Measurements from ENCODE around the gene NBEA. TPM values are rescaled to one million over a fixed set of nuclear protein-coding genes. Genes with fewer than 3 reads are reported as not detected.

NBEA gene
- total and polyA plus RNA-seq, 8 donors, result 5.9 to 14.1 (median 11.3) TPM

GRCh38 chr13:35567406-35567980, 625.4 kb downstream of the NBEA start:
- H3K27ac ChIP-seq, result no peak overlapping the region
- H3K9me3 ChIP-seq, result no peaks in the 10 kb centered on the region
- ATAC-seq, result no peak
- H3K4me1 ChIP-seq, result no peaks in the 10 kb centered on the region
- no peaks in the 10 kb centered on the region for H3K27me3 ChIP-seq
- DNase-seq, result peak in 1 of 4 donors; percentile 9
- intact Hi-C loops (cut with DNase I), result no loop called here
- no peak for TF ChIP-seq CTCF (IDR thresholded peaks at IDR 0.05)
- H3K36me3 ChIP-seq, result no peaks in the 10 kb centered on the region
- no peak overlapping the region for H3K4me3 ChIP-seq

DNA sequence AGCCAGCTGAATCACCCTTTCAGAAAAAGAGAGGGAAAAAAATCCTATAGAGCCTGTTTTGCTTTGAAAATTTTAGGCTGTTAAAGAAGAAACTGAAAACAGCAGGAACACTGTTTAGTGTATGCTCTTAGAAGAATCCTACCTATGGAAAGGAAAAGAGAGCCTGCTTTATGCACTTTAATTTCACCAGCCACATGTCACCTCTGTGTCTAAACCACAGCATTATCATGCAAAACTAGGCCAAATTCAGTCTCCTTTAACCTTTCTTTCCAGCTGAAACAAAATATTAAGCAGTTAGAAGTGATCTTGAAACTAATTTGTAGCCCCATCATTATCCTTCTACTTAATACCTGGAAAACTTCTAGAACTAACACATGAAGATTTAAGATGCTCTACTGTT, 631.6 kb downstream of the NBEA start:
- H3K36me3 ChIP-seq, result no peaks in the 10 kb centered on the region
- DNase-seq (no peak), ATAC-seq (no peak)
- intact Hi-C loops (cut with DNase I), result no loop called here
- H3K27me3 ChIP-seq, result no peaks in the 10 kb centered on the region
- H3K9me3 ChIP-seq, result no peaks in the 10 kb centered on the region
- H3K4me1 ChIP-seq, result no peaks in the 10 kb centered on the region
- H3K27ac ChIP-seq, result no peak overlapping the region
- H3K4me3 ChIP-seq, result no peak overlapping the region
- no peak for TF ChIP-seq CTCF (IDR thresholded peaks at IDR 0.05)

DNA sequence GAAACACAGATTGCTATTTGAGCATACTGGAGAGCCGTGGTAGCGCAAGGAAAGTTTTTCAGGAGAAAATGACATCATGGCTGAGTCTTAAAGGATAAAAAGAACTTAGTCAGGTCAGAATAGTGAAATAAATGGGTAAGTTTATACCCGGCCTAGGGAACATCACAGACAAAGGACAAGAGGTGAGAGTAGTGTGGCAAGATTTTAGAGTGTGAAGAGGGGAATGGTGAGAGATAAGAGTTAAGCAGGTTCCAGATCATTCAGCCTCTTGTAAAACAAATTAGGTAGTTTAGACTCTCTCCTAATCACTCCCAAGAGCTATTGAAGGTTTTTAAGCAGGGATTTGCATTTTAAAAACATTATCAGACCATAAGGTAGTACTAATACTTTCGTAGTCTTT, 650.4 kb downstream of the NBEA start:
- TF ChIP-seq CTCF (IDR thresholded peaks at IDR 0.05), result no peak

DNA sequence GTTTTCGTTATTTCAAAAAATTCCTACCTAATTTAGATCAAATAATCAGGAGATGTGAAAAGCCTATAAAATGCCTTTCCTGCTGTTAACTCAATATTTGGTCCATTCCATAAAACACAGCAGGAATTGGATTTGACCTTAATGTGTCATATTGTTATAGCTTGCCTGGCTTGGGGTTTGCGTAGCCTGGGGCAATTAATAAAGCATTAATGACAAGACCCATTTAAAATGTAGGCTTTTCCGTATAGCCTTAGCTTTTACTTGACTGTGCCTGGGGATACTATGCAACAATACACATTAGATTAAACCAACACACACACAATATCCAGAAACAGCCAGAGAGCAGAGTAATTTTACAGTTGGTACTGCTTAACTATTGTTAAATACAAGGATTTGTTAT, 651.6 kb downstream of the NBEA start:
- Histone ChIP-seq H3K4me3 (no peak overlapping the region), H3K27me3 (no peaks in the 10 kb centered on the region), H3K27ac (no peak overlapping the region), H3K36me3 (no peaks in the 10 kb centered on the region), H3K9me3 (no peaks in the 10 kb centered on the region), H3K4me1 (no peaks in the 10 kb centered on the region)
- no peak for DNase-seq
- ATAC-seq, result no peak
- no peak for TF ChIP-seq CTCF (IDR thresholded peaks at IDR 0.05)
- intact Hi-C loops (cut with DNase I), result no loop called here

More for the DNA sequence above, 650.4 kb downstream of the NBEA start:
- no peak overlapping the region for H3K4me3 ChIP-seq
- H3K36me3 ChIP-seq, result no peaks in the 10 kb centered on the region
- no peaks in the 10 kb centered on the region for H3K9me3 ChIP-seq
- ATAC-seq (no peak), DNase-seq (no peak)
- H3K27ac ChIP-seq, result no peak overlapping the region
- intact Hi-C loops (cut with DNase I), result no loop called here
- no peaks in the 10 kb centered on the region for H3K27me3 ChIP-seq
- no peaks in the 10 kb centered on the region for H3K4me1 ChIP-seq

- H3K4me3 ChIP-seq, result no peak overlapping the region
- no peak overlapping the region for H3K27ac ChIP-seq
- TF ChIP-seq CTCF (IDR thresholded peaks at IDR 0.05), result no peak
- DNase-seq, result no peak
- ATAC-seq, result no peak
- no peaks in the 10 kb centered on the region for H3K4me1 ChIP-seq
- H3K36me3 ChIP-seq, result no peaks in the 10 kb centered on the region
- intact Hi-C loops (cut with DNase I), result no loop called here
- no peaks in the 10 kb centered on the region for H3K27me3 ChIP-seq
- no peaks in the 10 kb centered on the region for H3K9me3 ChIP-seq
Measured at GRCh38 chr13:35594096-35594495, 652.0 kb downstream of the NBEA start.
